Measurements from ENCODE around the gene DLGAP1.
A peak's percentile ranks its signal among the peaks of the same experiment; 100 is the strongest.
"Not testable (repeated sequence)": the region's sequence is repeated elsewhere in the genome, so short reads cannot be mapped to it uniquely, and the experiment has no call there.

DLGAP1 gene

DNA sequence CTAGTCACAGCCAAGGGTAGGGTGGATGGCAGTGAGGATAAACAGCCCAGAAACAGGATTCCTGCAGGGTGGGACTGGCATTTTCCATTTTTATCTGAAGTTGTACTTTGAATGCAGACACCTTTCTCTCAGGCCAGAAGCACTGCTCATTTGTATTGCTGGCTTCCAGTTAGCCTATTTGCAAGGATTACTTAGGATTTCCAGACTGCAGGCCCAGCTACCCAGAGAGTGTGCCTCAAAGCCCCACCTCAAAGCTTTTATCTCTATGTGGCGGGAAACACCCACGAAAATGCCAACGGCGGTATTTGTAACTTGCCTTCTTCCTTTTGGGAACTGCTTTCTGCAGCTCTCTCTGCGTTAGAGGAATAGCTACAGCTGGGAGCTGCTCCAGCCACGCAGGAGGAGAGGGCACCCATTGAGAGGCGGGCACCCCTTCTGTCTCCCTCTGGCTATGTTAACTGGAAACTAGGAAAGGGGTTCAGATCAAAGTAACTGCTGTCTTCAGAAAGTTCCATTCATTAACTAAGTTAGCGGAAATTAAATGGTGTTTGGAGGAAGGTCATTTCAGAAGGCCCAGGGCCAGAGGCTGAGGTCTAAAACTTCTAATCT is 860.2 kb downstream of the DLGAP1 start:
- DNase-seq, result no peak

GRCh38 chr18:3593904-3594759 is 861.0 kb downstream of the DLGAP1 start:
- peak; percentile 58 for DNase-seq

DNA sequence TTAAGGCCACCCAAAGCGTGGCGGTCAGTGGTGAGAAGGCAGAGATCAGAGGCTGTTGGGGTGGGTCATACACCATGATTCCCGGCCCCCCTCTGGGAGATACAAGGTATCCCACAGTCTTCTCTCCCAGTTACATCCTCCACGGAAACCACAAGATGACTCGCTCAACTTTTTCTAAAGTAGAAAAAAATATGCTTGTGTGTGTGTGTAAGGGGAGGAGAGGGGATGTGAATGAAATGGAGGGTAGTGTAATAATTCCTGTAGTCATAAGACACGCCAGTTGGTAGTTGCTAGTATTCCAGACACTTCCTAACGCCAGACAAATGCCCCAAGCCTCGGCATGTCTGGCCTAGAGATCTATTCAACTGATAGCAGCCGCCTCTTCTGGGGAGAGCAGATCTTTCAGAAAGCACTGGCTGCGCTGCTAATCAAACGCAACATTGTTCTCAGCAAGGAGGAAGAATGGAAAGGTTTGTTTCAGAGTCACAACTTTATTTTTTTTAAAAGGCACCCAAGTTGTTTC is 861.7 kb downstream of the DLGAP1 start:
- DNase-seq, result no peak

DNA sequence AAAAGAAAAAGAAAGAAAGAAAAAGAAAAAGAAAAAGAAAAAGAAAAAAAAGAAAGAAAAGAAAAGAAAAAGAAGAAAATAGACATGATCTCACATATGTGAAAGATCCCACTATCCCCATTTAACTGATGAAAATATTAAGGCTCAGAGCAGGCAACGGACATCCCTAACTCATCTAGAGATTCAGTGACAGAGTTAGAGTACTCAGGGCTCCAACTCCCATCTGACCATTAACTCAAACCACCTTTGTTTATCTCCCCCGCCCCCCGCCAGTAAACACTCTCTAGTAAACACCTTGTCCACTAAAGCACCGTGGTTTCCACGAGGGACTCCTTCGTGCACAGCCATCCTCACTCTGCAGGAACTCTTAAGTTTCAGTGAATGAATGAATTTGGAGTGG is 862.2 kb downstream of the DLGAP1 start:
- no peak for DNase-seq

GRCh38 chr18:3590096-3590630 is 864.9 kb downstream of the DLGAP1 start:
- no peak for DNase-seq

- peak; percentile 8 for DNase-seq
Measured at GRCh38 chr18:3585656-3586509, 869.2 kb downstream of the DLGAP1 start.

DNA sequence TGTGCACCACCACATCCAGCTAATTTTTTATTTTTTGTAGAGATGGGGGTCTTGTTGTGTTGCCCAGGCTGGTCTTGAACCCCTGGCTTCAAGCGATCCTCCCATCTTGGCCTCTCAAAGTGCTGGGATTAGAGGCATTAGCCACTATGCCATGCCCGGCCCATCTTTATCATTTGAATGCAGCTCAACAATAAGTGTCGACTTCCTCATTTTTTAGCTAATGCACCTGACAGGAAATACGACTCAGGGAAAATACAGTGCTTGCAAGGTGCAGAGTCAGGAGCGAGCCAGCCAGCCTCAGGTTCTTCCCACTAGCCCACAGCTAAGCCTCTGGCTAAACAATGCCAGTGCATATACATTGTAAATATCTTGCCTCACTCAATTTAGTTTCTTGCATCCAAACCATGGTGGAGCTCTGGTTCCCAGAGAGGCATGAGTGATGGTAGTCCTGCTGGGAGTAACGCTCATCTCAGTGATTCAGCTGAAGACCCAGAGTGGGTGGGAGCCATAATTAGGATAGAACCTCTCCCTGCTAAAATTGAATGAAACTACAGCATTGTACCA is 870.1 kb downstream of the DLGAP1 start:
- no peak for DNase-seq

- no peak for DNase-seq
Measured at GRCh38 chr18:3584266-3584861, 870.7 kb downstream of the DLGAP1 start.

GRCh38 chr18:3583873-3584247 is 871.2 kb downstream of the DLGAP1 start:
- no peak for DNase-seq

DNA sequence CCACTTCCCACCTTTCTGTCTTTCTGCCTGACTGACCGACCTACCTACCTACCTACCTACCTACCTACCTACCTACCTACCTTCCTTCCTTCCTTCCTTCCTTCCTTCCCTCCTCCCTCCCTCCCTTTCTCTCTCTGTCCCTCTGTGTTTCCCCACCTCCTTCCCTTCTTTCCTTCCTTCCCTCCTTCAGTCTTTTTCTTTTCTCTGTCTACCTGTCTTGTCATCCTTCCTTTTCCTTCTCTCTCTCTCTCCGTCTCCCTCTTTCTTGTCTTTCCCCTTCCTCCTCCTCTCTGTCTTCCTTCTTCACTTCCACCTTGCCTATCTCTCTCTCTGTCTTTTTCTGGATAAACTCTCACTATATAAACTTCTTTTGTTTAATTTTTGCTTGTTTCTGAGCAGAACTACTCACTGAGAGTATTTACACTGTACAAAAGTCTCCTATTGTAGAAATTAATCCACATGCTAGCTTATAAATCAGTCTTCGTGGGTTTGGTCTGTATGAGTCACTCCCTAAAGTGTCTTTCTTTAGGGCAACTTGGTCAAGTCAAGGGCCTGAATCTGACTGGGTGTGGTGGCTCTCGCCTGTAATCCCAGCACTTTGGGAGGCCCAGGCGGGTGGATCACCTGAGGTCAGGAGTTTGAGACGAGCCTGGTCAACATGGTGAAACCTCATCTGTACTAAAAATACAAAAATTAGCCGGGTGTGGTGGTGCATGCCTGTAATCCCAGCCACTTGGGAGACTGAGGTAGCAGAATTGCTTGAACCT is 871.8 kb downstream of the DLGAP1 start:
- DNase-seq, result not testable (repeated sequence)

DNA sequence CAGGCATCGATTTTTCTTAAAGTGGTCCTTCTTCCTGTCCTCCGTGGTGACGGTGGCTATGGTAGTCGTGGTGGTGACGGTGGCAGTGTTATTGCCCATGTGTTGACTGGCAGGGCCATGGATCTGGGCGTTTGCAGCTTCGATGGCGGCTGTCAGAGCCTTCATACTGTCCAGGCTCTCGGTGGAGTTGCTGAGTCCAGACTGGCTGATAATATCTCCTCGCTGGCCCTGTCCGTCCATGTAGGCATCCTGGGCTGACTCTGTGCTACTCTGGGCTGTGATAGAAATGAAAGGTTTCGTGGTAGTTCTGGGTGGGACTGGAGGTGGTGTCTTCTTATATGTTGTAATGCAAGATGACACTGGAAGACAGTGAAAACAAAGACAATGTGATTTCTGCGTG is 873.2 kb downstream of the DLGAP1 start:
- no peak for DNase-seq

DNA sequence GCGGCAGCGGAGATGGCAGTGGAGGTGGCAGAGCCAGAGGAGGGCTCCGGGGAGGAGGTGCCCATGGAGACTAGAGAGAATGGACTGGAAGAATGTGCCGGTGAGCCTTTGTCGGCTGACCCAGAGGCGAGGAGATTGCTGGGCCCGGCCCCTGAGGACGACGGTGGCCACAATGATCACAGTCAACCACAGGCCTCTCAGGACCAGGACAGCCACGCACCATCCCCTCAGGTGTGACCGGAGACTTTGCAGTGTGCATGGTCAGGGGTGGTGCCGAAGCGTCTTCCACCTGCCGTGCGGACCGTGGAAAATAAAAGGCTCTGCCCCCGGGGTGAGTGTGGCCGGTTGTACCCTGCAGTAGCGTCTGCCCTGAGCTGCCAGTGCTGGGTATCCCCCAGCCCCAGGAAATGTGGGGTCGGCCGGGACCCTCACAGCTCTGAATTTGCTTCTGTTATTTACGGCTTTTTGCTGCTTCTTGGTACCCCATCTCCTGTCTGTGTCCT is 874.5 kb downstream of the DLGAP1 start:
- not testable (repeated sequence) for DNase-seq

GRCh38 chr18:3579701-3580100 is 875.4 kb downstream of the DLGAP1 start:
- no peak for DNase-seq

DNA sequence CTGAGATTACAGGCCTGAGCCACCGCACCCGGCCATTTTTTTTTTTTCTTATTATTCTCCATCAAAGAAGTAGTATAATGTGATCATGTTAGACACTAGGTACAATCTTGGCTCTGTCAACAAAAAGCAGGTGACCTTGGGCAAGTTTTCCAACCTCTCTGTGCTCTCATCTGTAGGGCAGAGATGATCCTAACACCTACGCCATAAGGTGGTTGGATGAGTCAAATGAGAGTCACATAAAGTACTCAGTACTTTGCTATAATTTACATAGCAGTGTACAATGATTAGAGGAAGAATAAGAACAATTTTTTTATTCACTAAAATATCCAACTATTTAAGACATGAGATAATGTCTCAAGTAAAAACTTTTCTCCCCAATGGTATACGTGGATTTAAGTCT is 876.5 kb downstream of the DLGAP1 start:
- no peak for DNase-seq

GRCh38 chr18:3577281-3577855 is 877.7 kb downstream of the DLGAP1 start:
- no peak for DNase-seq

DNA sequence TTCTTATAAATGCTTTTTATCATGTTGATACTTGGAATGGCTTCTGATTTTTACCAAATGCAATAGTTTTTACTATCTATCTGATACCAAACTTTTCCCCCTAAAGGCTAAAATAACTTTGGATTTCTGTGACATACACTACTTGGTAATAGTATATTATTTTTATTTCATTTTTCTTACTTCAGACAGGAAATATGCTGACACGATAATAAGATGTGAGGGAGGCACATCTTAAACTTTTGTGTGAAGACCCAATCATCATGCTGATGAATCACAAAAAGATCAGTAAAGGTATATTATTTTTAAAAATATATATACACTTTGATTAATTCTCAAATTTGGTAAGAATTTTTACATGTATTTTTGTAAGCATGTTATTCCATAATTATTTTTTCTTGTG is 882.3 kb downstream of the DLGAP1 start:
- DNase-seq, result no peak

DNA sequence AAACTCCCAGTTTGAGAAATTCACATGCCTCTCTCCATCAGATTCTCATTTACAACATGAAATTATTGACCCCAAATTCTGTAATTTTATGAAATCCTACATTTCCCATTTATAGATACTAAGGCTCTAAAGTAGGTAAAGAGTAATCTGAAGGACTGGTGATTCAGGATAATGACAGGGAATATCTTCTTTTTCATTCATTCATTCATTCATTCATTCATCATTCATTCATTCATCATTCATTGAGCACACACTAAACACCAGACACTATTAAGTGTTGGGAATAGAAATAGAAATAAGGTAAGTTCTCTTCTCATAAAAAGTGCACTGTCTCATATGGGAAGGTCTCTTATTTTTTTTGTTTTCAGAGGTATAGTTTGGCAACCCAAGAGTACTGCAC is 888.3 kb downstream of the DLGAP1 start:
- no peak for DNase-seq

- no peak for DNase-seq
Measured at GRCh38 chr18:3560755-3561154, 894.4 kb downstream of the DLGAP1 start.

GRCh38 chr18:3554811-3555427 is 900.2 kb downstream of the DLGAP1 start:
- no peak for DNase-seq

- no peak for DNase-seq
Measured at GRCh38 chr18:3554091-3554601, 901.0 kb downstream of the DLGAP1 start.

Measured in NK-92 treated with Interleukin-12 subunit alpha and Interleukin-12 subunit beta, amount 100 ng/mL, for 24 hours (cell line).